Measurements from ENCODE around the gene BAZ2A. TPM values are rescaled to one million over a fixed set of nuclear protein-coding genes. Genes with fewer than 3 reads are reported as not detected.

Gene BAZ2A
- total RNA-seq, 2 experiments from 2014 or later: 40.6 to 139 TPM

DNA sequence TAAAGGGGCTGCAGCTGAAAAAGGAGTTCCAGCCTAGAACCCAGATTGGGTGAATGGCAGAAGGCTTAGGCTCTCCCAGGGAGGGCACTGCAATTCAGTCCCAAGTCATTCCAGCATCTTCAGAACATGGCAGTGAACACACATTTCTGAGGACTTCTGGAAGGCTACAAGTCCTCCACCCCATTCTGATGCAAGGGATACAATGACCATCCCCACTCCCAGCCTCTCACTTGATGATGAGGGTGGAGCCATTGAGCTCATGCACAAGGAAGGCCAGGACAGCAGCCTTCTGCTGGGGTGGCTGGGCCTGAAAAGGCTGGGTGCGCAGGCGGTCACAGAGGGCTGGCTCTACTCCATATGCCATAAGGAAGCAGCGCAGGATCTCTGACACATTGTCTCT is 25.8 kb downstream of the BAZ2A start:
- POLR2A ChIA-PET: no interaction called here
- BruUV-seq (replicated peaks): no TSS peak
- no peaks in the 10 kb centered on the region for H3K9me2 ChIP-seq (ENCODE audit: insufficient read depth, low read length)
- CTCF ChIA-PET (ENCODE audit: unreplicated experiment): no interaction called here
- no peak overlapping the region for H3K27ac ChIP-seq (ENCODE audit: low read depth, low read length, poor library complexity, severe bottlenecking)
- H3K9me3 ChIP-seq (ENCODE audit: low read length): no peaks in the 10 kb centered on the region
- H3K4me3 ChIP-seq (ENCODE audit: low read depth, low read length, poor library complexity, severe bottlenecking): no peak overlapping the region
- H3K4me1 ChIP-seq (ENCODE audit: insufficient read depth, low read length, poor library complexity, severe bottlenecking): no peaks in the 10 kb centered on the region
- no peak for TF ChIP-seq EZH2phosphoT487 (IDR thresholded peaks at IDR 0.05; ENCODE audit: borderline replicate concordance, low read depth, low read length)
- TF ChIP-seq, protein P1, sequence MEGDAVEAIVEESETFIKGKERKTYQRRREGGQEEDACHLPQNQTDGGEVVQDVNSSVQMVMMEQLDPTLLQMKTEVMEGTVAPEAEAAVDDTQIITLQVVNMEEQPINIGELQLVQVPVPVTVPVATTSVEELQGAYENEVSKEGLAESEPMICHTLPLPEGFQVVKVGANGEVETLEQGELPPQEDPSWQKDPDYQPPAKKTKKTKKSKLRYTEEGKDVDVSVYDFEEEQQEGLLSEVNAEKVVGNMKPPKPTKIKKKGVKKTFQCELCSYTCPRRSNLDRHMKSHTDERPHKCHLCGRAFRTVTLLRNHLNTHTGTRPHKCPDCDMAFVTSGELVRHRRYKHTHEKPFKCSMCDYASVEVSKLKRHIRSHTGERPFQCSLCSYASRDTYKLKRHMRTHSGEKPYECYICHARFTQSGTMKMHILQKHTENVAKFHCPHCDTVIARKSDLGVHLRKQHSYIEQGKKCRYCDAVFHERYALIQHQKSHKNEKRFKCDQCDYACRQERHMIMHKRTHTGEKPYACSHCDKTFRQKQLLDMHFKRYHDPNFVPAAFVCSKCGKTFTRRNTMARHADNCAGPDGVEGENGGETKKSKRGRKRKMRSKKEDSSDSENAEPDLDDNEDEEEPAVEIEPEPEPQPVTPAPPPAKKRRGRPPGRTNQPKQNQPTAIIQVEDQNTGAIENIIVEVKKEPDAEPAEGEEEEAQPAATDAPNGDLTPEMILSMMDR (conservative IDR thresholded peaks at IDR 0.05; ENCODE audit: low read length): no peak
- no peak overlapping the region for H2AFZ ChIP-seq (ENCODE audit: low read length)
- intact Hi-C loops (cut with micrococcal nuclease; ENCODE audit: unreplicated experiment): no loop called here
- DNase-seq (ENCODE audit: low spot score): no peak
- H3K4me2 ChIP-seq (ENCODE audit: low read length): no peak overlapping the region
- peaks cover 93% of the 10 kb centered on the region for H3K36me3 ChIP-seq (ENCODE audit: insufficient read depth, low read length)
- no peaks in the 10 kb centered on the region for H4K20me1 ChIP-seq (ENCODE audit: insufficient read depth, low read length)
- H3K79me2 ChIP-seq (ENCODE audit: insufficient read depth, low read depth, low read length): no peaks in the 10 kb centered on the region

DNA sequence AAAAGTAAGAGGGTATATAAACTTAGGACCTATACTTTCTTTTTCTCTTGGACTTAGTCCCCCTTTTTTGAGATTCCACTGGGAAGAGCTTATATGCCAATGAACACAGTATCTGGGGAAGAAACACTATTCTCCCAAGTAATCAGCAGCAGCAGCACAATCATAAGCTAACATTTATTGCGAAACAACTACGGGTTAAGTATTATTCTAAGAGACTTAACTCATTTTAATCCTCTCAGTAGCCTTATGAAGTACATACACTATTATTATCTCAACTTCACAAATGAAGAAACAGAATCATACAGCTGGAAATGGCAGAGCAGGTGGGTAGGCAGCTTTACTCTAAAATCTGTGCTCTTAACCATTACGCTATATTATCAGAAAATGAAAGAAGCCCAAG is 27.9 kb downstream of the BAZ2A start:
- Histone ChIP-seq H3K9me2 (ENCODE audit: insufficient read depth, low read length) (no peaks in the 10 kb centered on the region), H3K27ac (ENCODE audit: low read depth, low read length, poor library complexity, severe bottlenecking) (no peak overlapping the region), H2AFZ (ENCODE audit: low read length) (no peak overlapping the region), H3K4me3 (ENCODE audit: low read depth, low read length, poor library complexity, severe bottlenecking) (no peak overlapping the region), H3K36me3 (ENCODE audit: insufficient read depth, low read length) (peaks cover 100% of the 10 kb centered on the region), H3K4me2 (ENCODE audit: low read length) (no peak overlapping the region), H3K4me1 (ENCODE audit: insufficient read depth, low read length, poor library complexity, severe bottlenecking) (no peaks in the 10 kb centered on the region), H4K20me1 (ENCODE audit: insufficient read depth, low read length) (no peaks in the 10 kb centered on the region), H3K9me3 (ENCODE audit: low read length) (no peaks in the 10 kb centered on the region), H3K79me2 (ENCODE audit: insufficient read depth, low read depth, low read length) (no peaks in the 10 kb centered on the region)
- TF ChIP-seq, protein P1 (conservative IDR thresholded peaks at IDR 0.05; ENCODE audit: low read length): no peak
- TF ChIP-seq EZH2phosphoT487 (IDR thresholded peaks at IDR 0.05; ENCODE audit: borderline replicate concordance, low read depth, low read length): no peak
- DNase-seq (ENCODE audit: low spot score): no peak
- intact Hi-C loops (cut with micrococcal nuclease; ENCODE audit: unreplicated experiment): no loop called here
- CTCF ChIA-PET (ENCODE audit: unreplicated experiment): interaction anchor here (1.7 kb wide), 1 partner anchor 34 kb away, joined by 9 read pairs; no protein-coding TSS in a partner anchor
- BruUV-seq (replicated peaks): no TSS peak
- POLR2A ChIA-PET: interaction anchor here (0.5 to 0.6 kb wide), 2 partner anchors 23 to 34 kb away, joined by 3 to 8 read pairs; no protein-coding TSS in a partner anchor

DNA sequence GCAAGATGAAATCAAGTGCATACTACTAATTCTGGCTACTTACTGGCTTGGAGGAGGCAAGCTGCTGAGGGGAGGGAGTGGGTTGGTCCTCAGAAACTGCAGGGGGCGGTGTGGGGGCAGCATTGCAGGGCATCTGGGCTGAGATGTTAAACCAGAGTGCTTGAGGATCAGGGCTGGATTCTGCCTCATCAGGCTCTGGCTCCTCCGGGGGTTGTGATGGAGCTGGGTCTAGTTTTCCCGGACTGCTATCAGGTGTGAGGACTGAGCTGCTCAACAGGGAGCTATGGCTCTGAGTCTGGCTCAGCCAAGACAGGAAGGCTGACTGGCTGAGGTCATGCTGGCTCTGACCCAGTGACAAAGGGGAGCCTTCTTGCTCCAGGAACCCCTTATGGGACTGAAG is 28.6 kb downstream of the BAZ2A start:
- H4K20me1 ChIP-seq (ENCODE audit: insufficient read depth, low read length): no peaks in the 10 kb centered on the region
- BruUV-seq (replicated peaks): no TSS peak
- CTCF ChIA-PET (ENCODE audit: unreplicated experiment): interaction anchor here (1.7 kb wide), 1 partner anchor 35 kb away, joined by 9 read pairs; no protein-coding TSS in a partner anchor
- H2AFZ ChIP-seq (ENCODE audit: low read length): no peak overlapping the region
- no peaks in the 10 kb centered on the region for H3K79me2 ChIP-seq (ENCODE audit: insufficient read depth, low read depth, low read length)
- no peak overlapping the region for H3K27ac ChIP-seq (ENCODE audit: low read depth, low read length, poor library complexity, severe bottlenecking)
- no peaks in the 10 kb centered on the region for H3K4me1 ChIP-seq (ENCODE audit: insufficient read depth, low read length, poor library complexity, severe bottlenecking)
- peak; percentile 39 for DNase-seq (ENCODE audit: low spot score)
- H3K9me2 ChIP-seq (ENCODE audit: insufficient read depth, low read length): no peaks in the 10 kb centered on the region
- TF ChIP-seq, protein P1 (conservative IDR thresholded peaks at IDR 0.05; ENCODE audit: low read length): peak; percentile 69
- TF ChIP-seq EZH2phosphoT487 (IDR thresholded peaks at IDR 0.05; ENCODE audit: borderline replicate concordance, low read depth, low read length): no peak
- no peak overlapping the region for H3K4me2 ChIP-seq (ENCODE audit: low read length)
- H3K36me3 ChIP-seq (ENCODE audit: insufficient read depth, low read length): peaks cover 98% of the 10 kb centered on the region
- H3K9me3 ChIP-seq (ENCODE audit: low read length): no peaks in the 10 kb centered on the region
- intact Hi-C loops (cut with micrococcal nuclease; ENCODE audit: unreplicated experiment): loop anchor here (1.0 kb wide), 1 partner anchor 35 kb away; no protein-coding TSS in a partner anchor
- no peak overlapping the region for H3K4me3 ChIP-seq (ENCODE audit: low read depth, low read length, poor library complexity, severe bottlenecking)
- POLR2A ChIA-PET: interaction anchor here (0.6 to 1.0 kb wide), 2 partner anchors 26 to 45 kb away, joined by 4 read pairs; no protein-coding TSS in a partner anchor
